GM21619 (cell line): ENCODE data around the gene B4GALT1.
A peak's percentile ranks its signal among the peaks of the same experiment; 100 is the strongest.
"Not testable (repeated sequence)": the region's sequence is repeated elsewhere in the genome, so short reads cannot be mapped to it uniquely, and the experiment has no call there.

Experiments used
- ATAC-seq: cut with Tn5 transposase; IDR thresholded peaks from one replicate; pipeline ENCODE4 v1.9.1; 2021; ENCODE audit not compliant: unreplicated experiment

Gene B4GALT1

GRCh38 chr9:33104401-33104800, 62.7 kb downstream of the B4GALT1 start:
- no peak for ATAC-seq

DNA sequence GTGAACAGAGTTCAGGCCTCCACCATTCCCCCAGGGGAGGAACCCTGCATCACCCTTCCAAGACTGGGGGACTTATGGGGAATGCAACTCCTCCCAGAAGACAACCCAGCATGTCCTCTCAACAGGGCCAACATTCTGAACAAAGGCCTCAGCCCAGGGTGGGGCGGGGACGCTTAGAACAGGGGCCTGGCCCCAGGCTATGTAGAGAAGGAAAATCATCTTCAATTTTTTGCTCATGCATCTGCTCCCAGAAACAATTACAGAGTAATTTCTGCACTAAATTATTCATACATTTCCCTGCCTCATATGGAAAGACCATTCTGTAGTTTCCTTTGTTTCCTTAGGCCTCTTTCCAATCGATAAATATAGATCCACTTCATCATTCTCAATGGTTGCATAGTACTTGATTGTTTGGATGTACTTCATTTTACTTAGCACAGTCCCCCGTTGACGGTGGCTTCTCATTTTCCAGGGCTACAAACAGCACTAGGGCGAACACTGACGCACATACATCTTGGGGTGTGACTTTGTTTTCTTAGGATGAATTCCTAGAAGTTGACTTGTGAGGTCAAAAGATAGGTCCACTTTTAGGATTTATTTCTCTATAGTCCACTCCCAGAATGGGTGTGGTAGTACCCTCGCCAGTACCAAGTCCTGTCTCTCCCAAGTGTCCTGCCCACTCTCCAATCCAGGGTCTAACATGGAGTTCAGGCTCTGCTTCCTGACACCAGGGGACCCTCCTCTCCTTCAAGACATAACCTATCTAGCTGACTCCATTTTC, 63.4 kb downstream of the B4GALT1 start:
- ATAC-seq, result no peak

DNA sequence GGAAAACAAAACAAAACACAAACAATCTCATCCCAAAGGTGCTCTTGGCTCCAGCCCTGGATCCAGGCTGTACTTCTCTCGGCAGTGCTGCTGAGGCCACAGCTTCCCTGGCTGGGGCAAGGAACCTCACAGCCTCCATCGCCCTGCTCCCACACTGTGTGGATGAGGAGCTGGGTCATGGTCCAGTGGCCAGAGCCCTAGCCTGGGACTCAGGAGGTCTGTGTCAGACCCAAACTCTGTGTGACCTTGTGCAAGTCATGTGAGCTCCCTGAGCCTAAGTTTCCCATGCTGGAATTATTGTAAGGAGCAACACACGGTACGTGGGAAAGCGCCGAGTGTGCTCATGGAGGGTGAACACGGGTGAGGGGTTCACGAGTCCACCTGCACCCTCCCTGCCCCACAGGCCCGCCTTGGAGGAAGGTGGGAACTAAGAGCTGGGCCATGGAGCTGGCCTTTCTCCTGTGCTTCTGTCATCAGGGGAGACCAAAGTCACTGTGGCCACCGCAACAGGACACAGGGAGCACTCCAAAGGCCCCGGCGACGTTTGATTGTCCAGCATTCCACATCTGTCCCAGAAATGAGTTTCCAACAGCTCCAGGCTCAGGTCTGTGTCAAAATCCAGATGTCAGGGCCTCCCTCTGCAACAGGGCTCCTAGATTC, 64.5 kb downstream of the B4GALT1 start:
- ATAC-seq, result no peak

GRCh38 chr9:33101104-33101951, 65.8 kb downstream of the B4GALT1 start:
- ATAC-seq, result no peak

DNA sequence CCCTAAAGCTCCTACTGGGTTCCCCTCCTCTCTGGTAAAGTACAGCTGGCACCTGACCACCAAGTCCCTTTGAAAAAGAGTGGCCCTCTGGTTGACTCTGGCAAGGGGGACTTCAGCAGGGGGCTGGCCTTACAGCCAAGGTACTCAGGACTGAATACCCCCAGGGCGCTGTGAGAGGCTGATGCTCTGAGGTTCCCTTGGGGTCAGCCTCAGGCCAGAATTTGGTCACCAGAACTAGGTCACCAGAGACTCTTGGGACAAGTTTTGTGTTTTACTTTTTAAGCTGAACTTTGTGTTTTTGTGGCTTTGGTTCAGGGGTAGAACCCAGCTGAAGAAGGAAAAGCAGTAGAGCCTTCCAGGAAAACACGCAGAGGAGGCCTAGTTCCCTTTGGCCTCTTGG, 67.4 kb downstream of the B4GALT1 start:
- ATAC-seq, result no peak

DNA sequence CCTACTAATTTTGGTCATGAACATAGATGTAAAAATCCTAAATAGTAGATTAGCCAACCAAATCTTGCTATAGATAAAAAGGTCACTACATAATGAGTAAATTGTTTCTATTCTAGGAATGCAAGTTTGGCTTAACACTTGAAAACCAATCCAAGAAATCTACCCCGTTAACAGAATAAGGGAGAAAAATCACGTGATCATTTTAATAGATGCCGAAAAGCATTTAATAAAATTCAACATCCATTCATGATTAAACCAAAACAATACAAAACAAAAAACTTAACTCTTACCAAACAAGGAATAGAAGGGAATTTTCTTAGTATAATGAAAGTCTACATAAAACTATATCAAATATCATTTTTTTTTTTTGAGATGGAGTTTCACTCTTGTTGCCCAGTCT, 69.9 kb downstream of the B4GALT1 start:
- no peak for ATAC-seq

GRCh38 chr9:33092634-33093033, 74.5 kb downstream of the B4GALT1 start:
- no peak for ATAC-seq

DNA sequence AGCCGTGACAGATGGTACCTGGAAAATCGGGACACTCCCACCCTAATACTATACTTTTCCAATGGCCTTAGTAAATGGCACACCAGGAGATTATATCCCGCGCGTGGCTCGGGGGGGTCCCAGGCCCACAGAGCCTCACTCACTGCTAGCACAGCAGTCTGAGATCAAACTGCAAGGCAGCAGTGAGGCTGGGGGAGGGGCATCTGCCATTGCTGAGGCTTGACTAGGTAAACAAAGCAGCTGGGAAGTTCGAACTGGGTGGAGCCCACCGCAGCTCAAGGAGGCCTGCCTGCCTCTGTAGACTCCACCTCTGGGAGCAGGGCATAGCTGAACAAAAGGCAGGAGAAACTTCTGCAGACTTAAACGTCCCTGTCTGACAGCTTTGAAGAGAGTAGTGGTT, 81.5 kb downstream of the B4GALT1 start:
- ATAC-seq, result not testable (repeated sequence)

DNA sequence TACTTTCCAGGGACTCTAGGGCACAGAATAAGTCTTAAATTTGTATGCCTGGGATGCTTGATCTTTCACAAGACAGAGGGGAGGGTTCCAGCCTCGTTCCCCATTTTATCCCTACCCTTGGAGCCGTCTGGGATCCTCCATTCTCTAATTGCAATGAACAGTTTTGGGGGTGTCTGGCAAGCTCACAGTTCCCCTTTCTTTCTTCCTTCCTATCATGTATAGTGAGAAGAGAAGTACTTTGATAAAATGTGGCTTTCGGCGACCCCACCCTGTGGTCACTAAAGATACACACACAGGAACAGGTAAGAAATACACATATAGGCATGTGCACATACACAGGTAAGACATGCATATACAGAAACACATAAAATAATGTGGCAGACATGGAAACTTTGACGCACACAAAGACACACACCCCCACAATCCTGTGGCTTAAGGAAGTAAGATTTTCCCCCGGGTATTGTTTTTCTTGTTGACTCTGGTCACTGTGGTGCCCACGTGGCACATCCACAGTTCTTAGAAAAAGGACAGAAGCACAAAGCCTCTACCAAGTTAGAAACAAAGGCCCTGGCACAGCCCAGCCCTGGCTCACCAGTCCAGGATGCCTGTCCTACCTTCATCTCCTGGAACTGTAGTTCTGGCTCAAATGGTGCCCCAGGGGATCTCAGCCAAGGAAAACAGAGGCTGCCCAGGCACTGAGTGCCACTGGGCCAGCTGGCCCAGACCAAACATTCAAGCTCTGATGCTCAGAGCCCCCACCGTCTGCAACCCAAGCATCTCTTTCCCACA, 84.4 kb downstream of the B4GALT1 start:
- ATAC-seq, result no peak

DNA sequence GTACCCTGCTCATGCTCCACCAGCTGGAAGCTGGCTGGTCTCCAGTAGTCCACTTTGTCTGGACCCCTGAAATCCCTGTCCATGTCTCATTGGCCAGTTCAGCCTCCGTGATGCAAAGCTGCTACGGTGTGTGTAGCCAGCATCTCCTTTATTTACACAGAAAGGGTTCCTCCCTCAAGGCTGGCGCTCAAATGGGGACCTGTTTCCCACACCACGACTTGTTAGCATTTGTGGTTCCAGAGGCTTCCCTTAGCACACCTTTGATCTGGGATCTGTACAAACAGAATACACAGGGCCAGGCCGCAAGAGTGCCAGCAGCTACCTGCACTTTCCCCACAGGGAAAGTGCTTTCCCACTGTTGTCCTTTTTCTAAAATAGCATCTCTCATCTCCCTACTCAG, 85.0 kb downstream of the B4GALT1 start:
- ATAC-seq, result no peak

- ATAC-seq, result peak; percentile 29
Observed at GRCh38 chr9:33081128-33081851, 85.8 kb downstream of the B4GALT1 start.

GRCh38 chr9:33080534-33080933, 86.6 kb downstream of the B4GALT1 start:
- no peak for ATAC-seq

DNA sequence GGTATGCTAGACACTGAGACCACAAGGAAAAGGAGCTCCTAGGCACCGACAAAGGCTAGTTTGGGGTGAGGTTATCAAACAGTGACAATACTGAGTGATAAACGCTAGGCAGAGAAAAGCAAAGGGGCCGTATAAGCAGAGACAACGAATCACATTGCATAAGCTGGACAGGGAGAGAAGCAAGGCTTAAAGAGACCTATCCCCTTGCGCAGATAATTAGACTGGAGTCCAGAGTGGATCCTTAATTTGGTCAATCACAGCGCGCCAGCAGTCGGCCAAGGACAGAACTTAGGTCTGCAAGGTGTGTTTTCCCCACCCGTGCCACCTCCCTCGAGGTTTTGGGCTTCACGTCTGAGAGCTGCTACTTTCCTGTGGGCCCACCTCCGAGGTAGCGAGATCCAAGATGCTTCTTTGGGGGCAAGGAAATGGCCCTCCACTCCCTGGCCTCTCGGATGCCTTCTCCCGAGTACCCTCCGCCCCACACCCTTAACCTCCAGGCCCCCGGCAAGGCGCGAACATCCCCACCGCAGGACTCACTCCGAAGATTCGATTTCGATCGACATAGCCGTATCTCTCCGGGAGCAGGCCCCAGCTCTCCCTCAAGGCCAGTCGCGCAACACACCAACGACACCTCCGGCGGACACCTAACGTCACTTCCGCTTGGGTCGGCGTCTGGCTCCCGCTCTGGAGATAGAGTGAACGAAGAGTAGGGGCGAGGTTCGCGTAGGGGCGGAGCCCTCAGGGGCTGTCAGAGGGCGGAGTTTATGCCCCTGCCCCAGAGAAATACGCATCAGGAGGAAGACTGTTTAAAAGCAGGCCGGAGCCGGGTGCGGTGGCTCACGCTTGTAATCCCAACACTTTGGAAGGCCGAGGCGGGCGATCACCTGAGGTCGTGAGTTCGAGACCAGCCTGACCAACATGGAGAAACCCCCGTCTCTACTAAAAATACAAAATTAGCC, 90.8 kb downstream of the B4GALT1 start, which contains the start of gene SMU1:
TSS of gene SMU1 (minus strand) at position 629 of the 959 bp plus-strand sequence. CDS start at position 563, 66 bp downstream.
- ATAC-seq, result peak; percentile 99

- ATAC-seq, result no peak
Observed at GRCh38 chr9:33068991-33069390, 98.1 kb downstream of the B4GALT1 start.

DNA sequence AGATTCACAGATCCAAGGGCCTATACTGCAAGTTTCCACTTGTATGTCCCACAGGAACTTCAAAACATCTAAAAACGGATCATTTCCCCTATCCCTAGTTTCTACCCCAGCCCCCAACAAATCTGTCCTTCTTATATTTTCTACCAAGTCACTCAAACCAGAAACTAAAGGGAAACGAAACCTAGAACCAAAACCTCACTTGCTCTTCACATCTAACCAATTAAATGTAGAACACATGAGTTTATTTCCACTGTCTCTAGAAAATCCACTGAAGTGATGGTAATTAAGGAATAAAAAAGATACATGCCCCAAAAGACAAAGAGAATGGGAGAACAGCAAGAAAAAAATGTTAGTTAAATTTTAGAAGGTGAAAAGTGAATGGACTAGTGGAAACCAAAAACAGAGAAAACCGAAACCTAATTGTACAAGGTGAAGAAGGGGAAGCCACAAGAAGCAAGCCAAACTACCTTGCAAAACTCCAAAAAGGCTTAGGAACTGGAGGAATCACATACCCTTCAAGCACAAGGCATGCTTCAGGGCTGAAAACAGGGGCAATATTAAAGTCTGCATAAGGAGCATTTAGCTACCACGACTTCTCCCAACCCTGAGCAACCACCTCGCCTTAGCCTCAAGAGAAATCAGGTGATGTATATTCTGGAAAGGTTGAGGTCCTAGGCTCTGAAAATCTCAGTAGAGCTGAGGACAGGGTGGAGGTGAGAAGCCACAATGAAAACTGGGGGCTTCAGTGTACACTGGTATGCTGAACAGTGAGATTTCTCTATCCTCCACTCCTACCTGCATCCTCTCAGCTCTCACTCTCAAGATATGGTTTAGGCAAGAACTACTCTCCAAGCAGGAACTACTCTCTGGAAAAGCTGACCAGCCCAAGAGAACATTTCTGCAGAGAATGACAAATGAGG, 101.7 kb downstream of the B4GALT1 start:
- peak; percentile 72 for ATAC-seq
